ENCODE data around the gene GGN. TPM values are rescaled to one million over a fixed set of nuclear protein-coding genes. Genes with fewer than 3 reads are reported as not detected.

GGN gene
- total and polyA plus RNA-seq, 2 of the 13 experiments (the other 11 are each of a cell fraction or from before 2014, with no cell fraction given): not detected

- TF ChIP-seq ZNF503 (CRISPR knock-in tag; IDR thresholded peaks at IDR 0.05) (peak; percentile 19; the same call in 1 of the 2 replicates), ZSCAN25 (CRISPR knock-in tag; IDR thresholded peaks at IDR 0.05) (peak; percentile 68; the same call in 1 of the 2 replicates), KDM5B (CRISPR knock-in tag; IDR thresholded peaks at IDR 0.05; ENCODE audit: borderline replicate concordance) (peak; percentile 92), BRD4 (CRISPR knock-in tag; IDR thresholded peaks at IDR 0.05) (peak; percentile 88), NFKBIZ (CRISPR knock-in tag; IDR thresholded peaks at IDR 0.05) (0 out of 2 replicates have a peak, but pooled peaks have one; percentile 37), ZNF691 (CRISPR knock-in tag; IDR thresholded peaks at IDR 0.05; ENCODE audit: borderline replicate concordance, low read depth) (peak; percentile 90; the same call in 1 of the 2 replicates), FOXP4 (CRISPR knock-in tag; IDR thresholded peaks at IDR 0.05) (peak; percentile 56), SNRNP70 (IDR thresholded peaks at IDR 0.05; ENCODE audit: low read depth, low read length) (no peak), BATF2 (CRISPR knock-in tag; IDR thresholded peaks at IDR 0.05) (no peak), ZNF614 (CRISPR knock-in tag; IDR thresholded peaks at IDR 0.05; ENCODE audit: borderline replicate concordance) (no peak), DMAP1 (CRISPR knock-in tag; IDR thresholded peaks at IDR 0.05) (peak; percentile 87), NR1H2 (CRISPR knock-in tag; IDR thresholded peaks at IDR 0.05; ENCODE audit: borderline replicate concordance, low read depth) (no peak), ZNF12 (CRISPR knock-in tag; IDR thresholded peaks at IDR 0.05) (0 out of 2 replicates have a peak, but pooled peaks have one; percentile 22), PAF1 (CRISPR knock-in tag; IDR thresholded peaks at IDR 0.05) (no peak), RAD21 (CRISPR knock-in tag; IDR thresholded peaks at IDR 0.05) (no peak; the same call in 1 of the 2 replicates), JARID2 (CRISPR knock-in tag; IDR thresholded peaks at IDR 0.05; ENCODE audit: insufficient replicate concordance) (no peak), ZNF101 (CRISPR knock-in tag; IDR thresholded peaks at IDR 0.05; ENCODE audit: borderline replicate concordance, low read depth) (no peak), NR2F1 (CRISPR knock-in tag; IDR thresholded peaks at IDR 0.05) (no peak), SMAD9 (CRISPR knock-in tag; IDR thresholded peaks at IDR 0.05) (no peak), KLF9 (CRISPR knock-in tag; IDR thresholded peaks at IDR 0.05; ENCODE audit: low read depth) (0 out of 2 replicates have a peak, but pooled peaks have one; percentile 32), ZBTB21 (CRISPR knock-in tag; IDR thresholded peaks at IDR 0.05) (peak; percentile 98), ZNF337 (CRISPR knock-in tag; IDR thresholded peaks at IDR 0.05; ENCODE audit: borderline replicate concordance, low read depth) (no peak)
- TF ChIP-seq, protein P1, sequence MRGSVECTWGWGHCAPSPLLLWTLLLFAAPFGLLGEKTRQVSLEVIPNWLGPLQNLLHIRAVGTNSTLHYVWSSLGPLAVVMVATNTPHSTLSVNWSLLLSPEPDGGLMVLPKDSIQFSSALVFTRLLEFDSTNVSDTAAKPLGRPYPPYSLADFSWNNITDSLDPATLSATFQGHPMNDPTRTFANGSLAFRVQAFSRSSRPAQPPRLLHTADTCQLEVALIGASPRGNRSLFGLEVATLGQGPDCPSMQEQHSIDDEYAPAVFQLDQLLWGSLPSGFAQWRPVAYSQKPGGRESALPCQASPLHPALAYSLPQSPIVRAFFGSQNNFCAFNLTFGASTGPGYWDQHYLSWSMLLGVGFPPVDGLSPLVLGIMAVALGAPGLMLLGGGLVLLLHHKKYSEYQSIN (CRISPR knock-in tag; IDR thresholded peaks at IDR 0.05; ENCODE audit: borderline replicate concordance): no peak
These were observed 13.3 kb downstream of the GGN start, which contains the start of gene PSMD8 (continued) for GRCh38 chr19:38374332-38375097.
